ENCODE measurements around the gene ADCY5.

DNA sequence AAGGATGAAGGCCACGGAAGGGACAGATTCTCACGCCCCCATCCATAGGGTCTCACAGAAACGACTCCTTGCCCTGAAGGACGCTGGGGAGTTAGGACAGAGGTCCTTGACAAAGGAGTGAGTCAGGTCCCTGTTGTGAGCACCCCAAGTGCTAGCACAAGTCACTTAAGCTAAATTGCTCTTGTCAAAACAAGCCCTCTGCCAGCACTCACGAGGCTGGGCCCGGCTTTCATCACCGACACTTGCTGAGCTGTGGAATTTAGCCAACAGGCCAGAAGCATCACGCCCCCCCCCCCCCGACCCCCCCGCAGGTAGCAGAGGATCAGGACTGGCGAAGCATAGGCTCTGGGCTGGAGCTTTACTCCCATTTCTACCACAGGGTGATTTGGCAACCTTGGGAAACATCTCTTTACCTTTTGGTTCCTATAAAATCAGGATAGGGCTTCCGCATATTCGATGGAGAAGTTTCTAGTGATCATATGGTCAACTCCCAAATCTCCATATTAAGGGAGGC, 75.4 kb downstream of the ADCY5 start:
- TF ChIP-seq BHLHE40 (IDR thresholded peaks at IDR 0.05; ENCODE audit: borderline replicate concordance) = no peak
- no peak for TF ChIP-seq SUZ12 (IDR thresholded peaks at IDR 0.05)
- no peak for TF ChIP-seq FOXK2 (IDR thresholded peaks at IDR 0.05)
- no peak for TF ChIP-seq ARNT (IDR thresholded peaks at IDR 0.05)
- TF ChIP-seq LEF1 (IDR thresholded peaks at IDR 0.05; ENCODE audit: borderline replicate concordance) = no peak
- TF ChIP-seq SP1 (IDR thresholded peaks at IDR 0.05) = no peak

All from HEK293T (cell line).